OCI-LY3 (cell line): ENCODE results near the gene BCL2L2.

Source experiments
- H2AFZ ChIP-seq: fragments of 200-600, 300-600 bp; shearing (Covaris generic); 2 replicates; pipeline ENCODE4 v1.6.0; 2014; ENCODE audit warnings: antibody characterized with exemption, low read depth, low read length
- H3K27ac ChIP-seq: fragments of 200-600, 300-600 bp; sonication (generic); 2 replicates; pipeline ENCODE4 v1.5.1; 2014; ENCODE audit warnings: mild to moderate bottlenecking, low read length, moderate library complexity, mixed read lengths
- H3K27me3 ChIP-seq: fragments of 200-600, 300-600 bp; sonication (generic); 2 replicates; pipeline ENCODE4 v1.6.1; 2014; ENCODE audit warnings: low read depth, low read length, mixed read lengths
- H3K36me3 ChIP-seq: fragments of 200-600, 300-600 bp; sonication (generic); replicated peaks from 2 replicates; pipeline ENCODE3; 2014; ENCODE audit warnings: low read depth, low read length, mixed read lengths
- H3K4me1 ChIP-seq: fragments of 300-600, 200-600 bp; sonication (generic); 2 replicates; pipeline ENCODE4 v1.6.1; 2014; ENCODE audit warnings: low read length, mixed read lengths
- H3K4me2 ChIP-seq: fragments of 200-600, 300-600 bp; sonication (generic); 2 replicates; pipeline ENCODE4 v1.6.1; 2014; ENCODE audit warnings: low read length, mixed read lengths
- H3K4me3 ChIP-seq: fragments of 300-600, 200-600 bp; sonication (generic); 2 replicates; pipeline ENCODE4 v1.5.1; 2014; ENCODE audit warnings: antibody characterized with exemption, mild to moderate bottlenecking, low read length, moderate library complexity
- H3K79me2 ChIP-seq: fragments of 300-600, 200-600 bp; shearing (Covaris generic); 2 replicates; pipeline ENCODE4 v1.6.1; 2014; ENCODE audit warnings: mild to moderate bottlenecking, low read length, mixed read lengths
- H3K9ac ChIP-seq: fragments of 300-600, 200-600 bp; shearing (Covaris generic); 2 replicates; pipeline ENCODE4 v1.6.0; 2014; ENCODE audit warnings: mild to moderate bottlenecking, low read length, moderate library complexity
- H3K9me3 ChIP-seq: fragments of 200-600, 300-600 bp; shearing (Covaris generic); 2 replicates; pipeline ENCODE4 v1.6.1; 2014; ENCODE audit warnings: low read length, mixed read lengths; ENCODE audit not compliant: insufficient read depth
- H4K20me1 ChIP-seq: fragments of 200-600, 300-600 bp; sonication (generic); 2 replicates; pipeline ENCODE4 v1.6.1; 2016; ENCODE audit warnings: low read length, mixed read lengths; ENCODE audit not compliant: insufficient read depth
- CTCF ChIP-seq: fragments of 200-600, 300-600 bp; sonication (generic); IDR thresholded peaks from 2 replicates; pipeline ENCODE4 v1.5.1; 2014; ENCODE audit warnings: antibody characterized with exemption, low read length, low read depth
- EZH2phosphoT487 ChIP-seq: fragments of 200-600 bp; shearing (Covaris generic); IDR thresholded peaks from 2 replicates; pipeline ENCODE4 v1.6.1; 2018; ENCODE audit warnings: antibody characterized with exemption, mixed run types, low read depth

Gene BCL2L2

DNA sequence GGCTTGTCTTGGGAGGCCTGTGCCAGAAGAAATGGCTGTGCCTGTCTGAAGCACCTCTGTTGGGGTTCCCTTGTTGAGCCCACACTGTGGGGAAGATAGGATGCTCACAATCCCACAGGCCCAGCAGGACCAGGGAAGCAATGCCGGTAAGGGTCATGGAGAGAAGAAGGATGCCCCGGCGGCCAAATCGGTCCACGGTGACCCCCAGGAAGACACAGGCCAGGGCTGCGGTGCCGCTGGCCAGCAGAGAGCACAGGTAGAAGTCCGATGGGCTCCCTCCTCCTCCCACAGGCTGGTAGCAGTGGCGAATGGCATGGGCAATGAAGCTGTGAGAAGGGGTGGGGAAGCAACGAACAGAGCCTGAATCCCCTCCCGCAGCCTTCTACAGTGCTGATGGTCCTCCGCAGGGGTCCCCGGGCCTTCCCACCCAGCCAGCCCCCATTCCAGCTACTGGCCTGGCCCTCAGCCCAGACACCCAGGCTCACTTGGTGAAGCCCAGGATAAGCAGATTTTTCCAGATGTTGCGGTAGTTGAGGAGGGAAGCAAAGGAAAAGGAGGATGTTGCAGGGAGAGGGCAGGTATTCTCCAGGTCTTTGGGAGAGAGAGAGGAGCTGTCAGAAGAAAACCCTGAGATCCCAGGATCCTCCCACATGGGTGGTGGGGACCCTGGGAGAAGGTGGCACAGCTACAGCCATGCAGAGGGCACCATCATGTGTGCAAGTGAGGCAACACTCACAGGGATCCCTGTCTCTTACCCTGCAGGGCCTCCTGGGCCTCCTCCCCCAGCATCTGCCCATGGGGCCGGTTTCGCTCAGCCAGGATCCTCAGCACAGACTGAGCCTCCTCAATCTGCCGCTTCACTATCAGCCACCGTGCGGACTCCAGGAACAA lies 41.0 kb downstream of the BCL2L2 start:
- H3K4me2 ChIP-seq: no peak overlapping the region
- H3K4me3 ChIP-seq: no peak overlapping the region
- no peak overlapping the region for H2AFZ ChIP-seq
- TF ChIP-seq EZH2phosphoT487 (no peak), CTCF (no peak)
- H3K9ac ChIP-seq: no peak overlapping the region
- no peaks in the 10 kb centered on the region for H4K20me1 ChIP-seq
- no peaks in the 10 kb centered on the region for H3K79me2 ChIP-seq
- H3K27me3 ChIP-seq: no peaks in the 10 kb centered on the region
- H3K36me3 ChIP-seq: no peaks in the 10 kb centered on the region
- no peaks in the 10 kb centered on the region for H3K9me3 ChIP-seq
- no peak overlapping the region for H3K27ac ChIP-seq
- no peaks in the 10 kb centered on the region for H3K4me1 ChIP-seq

DNA sequence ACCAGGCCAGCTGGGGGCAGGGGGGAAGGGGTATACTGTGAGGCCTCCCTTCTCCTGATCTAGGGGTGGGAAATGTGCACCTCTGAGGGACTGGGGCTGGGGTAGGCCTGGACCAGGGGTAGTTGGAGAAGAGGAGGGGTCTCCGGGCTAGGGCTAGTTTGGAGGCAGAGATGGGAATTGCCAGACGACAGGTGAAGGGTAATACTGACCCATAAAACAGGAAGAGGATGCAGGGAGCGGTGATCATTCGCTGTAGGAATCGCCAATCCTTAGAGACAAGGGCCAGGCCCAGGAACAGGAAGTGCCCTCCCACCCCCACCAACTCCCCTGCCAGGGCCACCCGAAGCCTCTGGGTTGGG lies 41.6 kb downstream of the BCL2L2 start:
- Histone ChIP-seq H3K4me3 (no peak overlapping the region), H3K4me2 (no peak overlapping the region), H3K9ac (no peak overlapping the region), H4K20me1 (no peaks in the 10 kb centered on the region), H3K4me1 (no peaks in the 10 kb centered on the region), H3K9me3 (no peaks in the 10 kb centered on the region), H3K27ac (no peak overlapping the region), H3K27me3 (0 out of 2 replicates have a peak, but pooled peaks cover 2% of the 10 kb centered on the region), H2AFZ (no peak overlapping the region), H3K79me2 (no peaks in the 10 kb centered on the region), H3K36me3 (no peaks in the 10 kb centered on the region)
- TF ChIP-seq EZH2phosphoT487 (no peak), CTCF (no peak)

DNA sequence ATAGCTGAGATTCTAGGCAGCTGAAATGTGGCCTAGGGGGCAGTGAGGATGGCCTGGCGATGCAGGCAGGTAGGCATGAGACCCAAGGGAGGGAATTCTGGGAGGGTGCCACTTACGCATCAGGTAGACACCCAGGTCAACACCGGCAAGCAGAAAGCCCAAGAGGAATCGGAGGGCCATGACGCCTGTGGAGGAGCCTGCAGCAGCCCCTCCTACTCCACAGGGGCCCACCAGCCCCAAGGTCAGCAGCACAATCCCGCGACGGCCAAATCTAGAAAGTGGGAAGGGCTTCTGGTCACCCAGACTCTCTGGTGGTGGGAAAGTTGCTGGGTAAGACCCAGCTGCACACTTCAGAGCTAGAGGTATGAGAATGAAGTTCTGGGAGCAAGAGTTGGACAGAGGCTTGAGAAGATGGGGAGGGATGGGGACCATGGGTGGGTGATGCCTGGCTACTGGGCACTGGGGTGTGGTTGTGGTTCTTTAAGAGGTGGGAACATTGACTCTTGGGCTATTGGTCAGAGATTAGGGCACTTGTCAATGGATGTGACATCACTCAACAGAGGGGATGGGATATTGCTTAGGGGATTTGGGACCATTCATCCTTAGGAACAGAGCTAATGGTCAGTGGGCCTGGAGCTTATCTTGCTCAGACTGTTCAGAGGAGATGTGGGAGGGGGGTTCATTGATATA lies 42.7 kb downstream of the BCL2L2 start:
- Histone ChIP-seq H3K4me3 (no peak overlapping the region), H3K9me3 (no peaks in the 10 kb centered on the region), H3K9ac (no peak overlapping the region), H2AFZ (no peak overlapping the region), H4K20me1 (no peaks in the 10 kb centered on the region), H3K27ac (no peak overlapping the region), H3K4me1 (no peaks in the 10 kb centered on the region), H3K27me3 (0 out of 2 replicates have a peak, but pooled peaks cover 11% of the 10 kb centered on the region), H3K4me2 (no peak overlapping the region), H3K36me3 (no peaks in the 10 kb centered on the region), H3K79me2 (no peaks in the 10 kb centered on the region)
- TF ChIP-seq EZH2phosphoT487 (no peak), CTCF (no peak)

GRCh38 chr14:23351681-23352505 lies 45.3 kb downstream of the BCL2L2 start:
- no peaks in the 10 kb centered on the region for H3K79me2 ChIP-seq
- no peak overlapping the region for H3K4me3 ChIP-seq
- H3K4me1 ChIP-seq: no peaks in the 10 kb centered on the region
- TF ChIP-seq CTCF (no peak), EZH2phosphoT487 (no peak)
- H4K20me1 ChIP-seq: no peaks in the 10 kb centered on the region
- H3K9ac ChIP-seq: no peak overlapping the region
- H3K27me3 ChIP-seq: 0 out of 2 replicates have a peak, but pooled peaks cover 13% of the 10 kb centered on the region
- H3K4me2 ChIP-seq: no peak overlapping the region
- no peak overlapping the region for H3K27ac ChIP-seq
- no peak overlapping the region for H2AFZ ChIP-seq
- no peaks in the 10 kb centered on the region for H3K36me3 ChIP-seq
- H3K9me3 ChIP-seq: no peaks in the 10 kb centered on the region
